HUES6 (cell line): ENCODE data around the gene NCK2.

Experiments used
- H3K27ac ChIP-seq: 2 replicates; pipeline ENCODE4 v1.7.0; 2013; ENCODE audit warnings: low read depth, mild to moderate bottlenecking, low read length, inconsistent platforms
- H3K27me3 ChIP-seq: 2 replicates; pipeline ENCODE4 v1.6.1; 2013; ENCODE audit warnings: low read length; ENCODE audit not compliant: control insufficient read depth, insufficient read depth
- H3K36me3 ChIP-seq: 2 replicates; pipeline ENCODE4 v1.6.1; 2013; ENCODE audit warnings: low read length; ENCODE audit not compliant: control insufficient read depth, insufficient read depth
- H3K4me1 ChIP-seq: 2 replicates; pipeline ENCODE4 v1.6.1; 2013; ENCODE audit warnings: low read length; ENCODE audit not compliant: control insufficient read depth, insufficient read depth
- H3K4me3 ChIP-seq: 2 replicates; pipeline ENCODE4 v1.5.1; 2013; ENCODE audit warnings: low read depth, low read length
- H3K9ac ChIP-seq: one replicate; pipeline ENCODE4 v1.6.1; 2013; ENCODE audit warnings: mild to moderate bottlenecking, low read length
- H3K9me3 ChIP-seq: 2 replicates; pipeline ENCODE4 v1.6.1; 2013; ENCODE audit warnings: low read depth, low read length; ENCODE audit not compliant: control insufficient read depth, insufficient read depth

The NCK2 gene

DNA sequence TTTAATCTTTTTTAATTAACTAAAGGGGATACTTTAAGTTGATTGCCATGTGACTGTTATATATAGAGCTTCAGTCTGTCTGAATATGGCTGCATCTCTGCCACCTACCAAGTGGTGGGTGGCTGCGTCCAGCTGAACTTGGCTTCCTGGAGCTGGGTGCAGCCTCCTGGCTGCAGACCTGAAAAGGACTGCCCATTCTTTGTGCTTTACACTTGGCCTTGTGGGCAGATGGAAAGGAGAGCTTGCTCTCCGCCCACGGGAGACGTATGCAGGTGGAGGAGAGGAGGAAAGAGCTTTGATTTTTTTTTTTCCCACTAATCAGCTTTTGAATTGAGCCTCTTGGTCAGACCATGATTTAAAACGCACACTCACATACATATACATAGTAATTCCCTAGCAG, 34.7 kb downstream of the NCK2 start:
- Histone ChIP-seq H3K9ac (no peak overlapping the region), H3K4me1 (peaks cover 9% of the 10 kb centered on the region; the same call in 1 of the 2 replicates), H3K27me3 (no peaks in the 10 kb centered on the region), H3K27ac (no peak overlapping the region), H3K36me3 (no peaks in the 10 kb centered on the region), H3K9me3 (no peaks in the 10 kb centered on the region), H3K4me3 (no peak overlapping the region)

DNA sequence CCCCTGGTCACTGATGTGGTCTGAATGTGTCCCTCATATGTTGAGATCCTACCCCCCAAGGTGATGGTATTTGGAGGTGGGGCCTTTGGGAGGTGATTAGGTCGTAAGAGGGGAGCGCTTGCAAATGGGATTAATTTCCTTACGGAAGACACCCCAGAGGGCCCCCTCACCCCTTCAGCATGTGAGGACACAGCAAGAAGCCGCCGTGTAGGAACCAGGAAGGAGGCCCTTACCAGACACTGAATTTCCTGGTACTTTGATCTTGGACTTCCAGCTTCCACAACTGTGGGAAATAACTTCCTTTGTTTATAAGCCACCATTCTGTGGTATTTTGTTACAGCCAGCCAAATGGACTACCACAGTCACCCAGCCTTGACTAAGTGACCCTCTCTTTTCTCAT, 35.9 kb downstream of the NCK2 start:
- Histone ChIP-seq H3K36me3 (no peaks in the 10 kb centered on the region), H3K9ac (no peak overlapping the region), H3K4me1 (peaks cover 12% of the 10 kb centered on the region; the same call in 1 of the 2 replicates), H3K27me3 (no peaks in the 10 kb centered on the region), H3K4me3 (no peak overlapping the region), H3K27ac (no peak overlapping the region), H3K9me3 (no peaks in the 10 kb centered on the region)

DNA sequence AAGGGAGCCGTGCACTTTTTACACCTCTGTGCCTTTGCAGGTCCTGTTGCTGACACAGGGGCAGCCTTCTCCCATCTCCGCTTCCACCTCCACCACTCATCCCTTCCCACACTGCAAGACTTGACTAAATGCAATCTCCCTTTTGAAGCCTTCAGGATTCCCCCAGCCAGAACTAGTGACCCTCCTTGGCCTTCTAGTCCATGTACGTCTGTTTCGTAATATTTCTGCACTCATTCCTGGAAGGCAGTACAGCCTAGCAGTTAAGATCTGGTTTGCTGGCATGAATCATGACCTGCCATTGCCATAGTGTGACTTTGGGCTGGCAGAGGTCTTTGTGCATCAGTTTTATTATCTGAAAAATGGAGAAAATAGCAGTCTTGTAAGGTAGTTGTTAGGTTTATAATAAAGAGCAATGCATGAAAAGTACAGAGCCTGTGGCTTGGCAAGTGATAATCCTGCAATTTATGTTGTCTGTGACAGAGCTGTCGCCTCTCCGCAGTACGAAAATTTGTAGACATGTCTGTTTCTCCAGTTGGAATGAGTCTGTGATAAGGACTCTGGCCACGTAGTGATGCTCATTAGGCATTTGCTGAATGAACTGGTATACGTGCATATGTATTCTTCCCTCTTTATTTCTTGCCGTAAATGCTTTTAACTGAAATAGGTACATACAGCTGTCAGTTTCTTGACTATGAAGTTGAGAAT, 36.7 kb downstream of the NCK2 start:
- Histone ChIP-seq H3K9ac (no peak overlapping the region), H3K4me3 (no peak overlapping the region), H3K4me1 (peaks cover 15% of the 10 kb centered on the region; the same call in 1 of the 2 replicates), H3K9me3 (no peaks in the 10 kb centered on the region), H3K36me3 (no peaks in the 10 kb centered on the region), H3K27me3 (no peaks in the 10 kb centered on the region), H3K27ac (no peak overlapping the region)

DNA sequence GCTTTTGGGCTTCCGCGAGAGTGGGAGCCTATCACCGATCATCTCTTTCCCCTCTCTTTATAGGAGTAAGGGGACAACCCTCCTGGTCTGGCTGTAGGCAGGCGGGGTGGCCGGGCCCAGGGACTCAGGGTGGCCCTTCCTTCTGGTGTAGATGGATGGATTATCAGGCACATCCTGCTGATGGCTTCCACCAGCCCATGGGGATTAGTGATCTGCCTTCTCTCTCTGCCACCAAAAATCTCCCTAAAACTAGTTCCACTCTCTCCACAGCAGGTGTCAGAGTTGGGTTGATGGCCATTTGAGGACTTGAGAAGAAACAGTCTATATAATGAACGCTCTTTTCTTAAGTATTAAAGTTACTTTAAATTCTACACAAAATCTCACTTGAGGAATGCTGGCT, 37.4 kb downstream of the NCK2 start:
- no peak overlapping the region for H3K9ac ChIP-seq
- no peaks in the 10 kb centered on the region for H3K9me3 ChIP-seq
- peaks cover 16% of the 10 kb centered on the region; the same call in 1 of the 2 replicates for H3K4me1 ChIP-seq
- H3K4me3 ChIP-seq = no peak overlapping the region
- no peaks in the 10 kb centered on the region for H3K27me3 ChIP-seq
- no peak overlapping the region for H3K27ac ChIP-seq
- no peaks in the 10 kb centered on the region for H3K36me3 ChIP-seq

DNA sequence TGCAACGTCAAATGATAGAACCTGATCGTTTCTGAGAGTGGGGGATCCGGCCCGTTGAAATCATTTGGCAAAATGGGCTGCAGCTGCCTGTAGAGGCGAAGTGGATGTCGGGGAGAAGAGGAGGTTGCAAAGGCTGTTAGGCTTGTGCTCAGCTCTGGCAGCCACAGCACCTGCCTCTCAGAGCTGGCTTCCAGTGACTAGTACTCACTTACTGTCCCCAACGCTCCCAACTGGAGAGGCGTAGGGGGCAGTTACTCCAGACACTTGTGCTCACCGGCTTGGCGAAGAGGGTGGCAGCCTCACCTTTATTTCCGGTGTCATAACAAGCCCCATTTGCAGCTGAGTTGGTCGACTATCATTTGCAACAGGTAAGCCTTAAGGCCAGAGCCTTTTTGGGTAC, 37.9 kb downstream of the NCK2 start:
- Histone ChIP-seq H3K27ac (no peak overlapping the region), H3K4me1 (peaks cover 14% of the 10 kb centered on the region; the same call in 1 of the 2 replicates), H3K4me3 (no peak overlapping the region), H3K9me3 (no peaks in the 10 kb centered on the region), H3K36me3 (no peaks in the 10 kb centered on the region), H3K27me3 (no peaks in the 10 kb centered on the region), H3K9ac (no peak overlapping the region)

DNA sequence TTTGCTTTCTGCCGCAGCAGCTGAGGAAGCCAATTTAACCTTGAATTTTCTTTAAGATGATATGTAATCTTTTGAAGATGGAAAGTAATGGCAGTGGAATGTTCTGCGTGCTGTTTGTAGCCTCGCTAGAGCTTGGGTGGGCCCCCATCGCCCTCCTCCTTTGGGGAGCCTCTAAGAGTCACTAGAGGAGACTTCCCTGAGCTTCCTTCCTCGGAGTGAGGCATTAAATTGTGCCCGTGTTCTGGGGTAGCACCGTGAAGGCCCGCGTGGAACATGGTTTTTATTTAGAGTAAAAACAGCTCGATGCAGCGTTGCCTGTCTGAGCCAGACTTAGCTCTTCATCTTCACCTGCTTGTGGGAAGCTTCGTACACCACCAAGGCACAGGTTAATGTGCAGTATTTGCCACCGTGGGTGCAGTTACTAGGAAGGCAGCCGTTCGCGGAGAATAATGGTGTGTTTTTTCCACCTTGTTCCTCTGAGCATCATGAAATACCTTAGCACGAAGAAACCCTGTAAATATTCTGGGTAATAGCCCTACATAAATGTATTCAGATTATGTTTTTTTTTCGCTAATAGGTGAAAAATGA, 38.5 kb downstream of the NCK2 start:
- H3K9ac ChIP-seq = no peak overlapping the region
- peaks cover 12% of the 10 kb centered on the region; the same call in 1 of the 2 replicates for H3K4me1 ChIP-seq
- no peak overlapping the region for H3K27ac ChIP-seq
- H3K27me3 ChIP-seq = no peaks in the 10 kb centered on the region
- no peaks in the 10 kb centered on the region for H3K36me3 ChIP-seq
- H3K9me3 ChIP-seq = no peaks in the 10 kb centered on the region
- no peak overlapping the region for H3K4me3 ChIP-seq

DNA sequence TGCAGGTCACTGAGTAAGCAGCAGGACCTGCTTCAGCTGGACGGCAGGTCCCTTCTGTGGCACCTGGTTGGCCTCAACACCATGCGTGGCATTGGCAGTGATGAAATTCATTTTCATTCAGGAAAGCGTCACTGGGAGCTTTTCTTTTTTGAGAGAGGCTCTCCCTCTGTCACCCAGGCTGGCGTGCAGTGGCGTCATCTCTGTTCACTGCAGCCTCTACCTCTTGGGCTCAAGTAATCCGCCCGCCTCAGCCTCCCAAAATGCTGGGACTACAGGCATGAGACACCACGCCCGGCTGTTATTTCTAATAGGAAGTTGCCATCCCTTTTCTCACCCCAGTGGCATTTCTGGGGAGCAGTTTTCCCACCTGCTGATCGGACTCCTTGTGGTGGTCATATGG, 39.3 kb downstream of the NCK2 start:
- H3K4me3 ChIP-seq = no peak overlapping the region
- no peaks in the 10 kb centered on the region for H3K36me3 ChIP-seq
- H3K9me3 ChIP-seq = no peaks in the 10 kb centered on the region
- H3K27ac ChIP-seq = no peak overlapping the region
- H3K4me1 ChIP-seq = peaks cover 16% of the 10 kb centered on the region
- no peaks in the 10 kb centered on the region for H3K27me3 ChIP-seq
- H3K9ac ChIP-seq = no peak overlapping the region

DNA sequence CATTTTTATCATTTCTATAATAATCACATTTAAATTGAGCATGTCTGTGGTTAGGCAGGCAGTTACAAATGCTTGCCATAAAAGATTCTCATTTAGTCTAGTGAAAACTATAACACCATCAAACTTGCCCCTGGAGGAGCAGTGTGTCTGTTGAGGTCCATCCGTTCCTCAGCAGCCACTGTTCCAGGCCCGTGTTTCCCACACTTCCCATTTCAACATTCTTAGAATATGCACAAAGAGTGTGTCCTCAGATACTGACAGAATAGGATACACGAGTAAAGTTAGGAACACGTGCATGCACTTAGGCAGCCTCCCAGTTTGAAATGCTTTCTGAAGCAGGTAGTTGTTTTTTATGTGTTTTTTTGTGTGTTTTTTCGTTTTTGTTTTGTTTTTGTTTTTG, 39.9 kb downstream of the NCK2 start:
- Histone ChIP-seq H3K9me3 (no peaks in the 10 kb centered on the region), H3K4me1 (peaks cover 20% of the 10 kb centered on the region), H3K4me3 (no peak overlapping the region), H3K9ac (no peak overlapping the region), H3K36me3 (no peaks in the 10 kb centered on the region), H3K27me3 (no peaks in the 10 kb centered on the region), H3K27ac (no peak overlapping the region)

DNA sequence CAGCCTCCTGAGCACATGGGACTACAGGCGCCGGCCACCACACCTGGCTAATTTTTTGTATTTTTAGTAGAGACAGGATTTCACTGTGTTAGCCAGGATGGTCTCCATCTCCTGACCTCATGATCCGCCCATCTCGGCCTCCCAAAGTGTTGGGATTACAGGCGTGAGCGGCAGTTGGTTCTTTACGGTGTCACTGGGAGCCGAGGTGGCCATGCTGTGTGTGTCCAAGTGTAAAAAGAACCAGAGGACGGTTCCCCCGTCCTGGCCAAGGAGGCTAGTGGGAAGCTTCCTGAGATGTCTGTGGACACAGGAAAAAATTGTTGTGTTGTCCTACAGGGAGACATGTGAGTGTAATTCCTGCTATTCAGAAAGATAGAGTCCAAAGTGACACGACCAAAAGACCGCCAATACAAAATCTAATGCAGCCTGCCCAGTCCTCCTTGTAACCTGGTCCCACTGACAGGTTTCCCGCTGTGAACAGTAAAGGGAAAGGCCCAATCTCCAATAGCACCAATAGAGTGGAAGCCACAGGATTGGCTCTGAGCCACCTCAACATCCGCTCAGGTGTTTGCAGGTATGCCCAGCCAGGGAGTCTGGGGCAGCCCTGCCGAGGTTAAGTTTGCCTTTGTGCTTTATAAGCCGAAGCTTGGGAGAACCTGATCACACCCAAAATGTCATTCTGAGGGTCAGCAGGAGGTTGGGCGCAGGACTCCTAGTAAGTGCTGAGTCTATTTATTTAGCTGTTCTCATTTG, 40.6 kb downstream of the NCK2 start:
- Histone ChIP-seq H3K36me3 (no peaks in the 10 kb centered on the region), H3K27me3 (no peaks in the 10 kb centered on the region), H3K4me1 (peaks cover 26% of the 10 kb centered on the region), H3K27ac (no peak overlapping the region), H3K9ac (no peak overlapping the region), H3K4me3 (no peak overlapping the region), H3K9me3 (no peaks in the 10 kb centered on the region)

DNA sequence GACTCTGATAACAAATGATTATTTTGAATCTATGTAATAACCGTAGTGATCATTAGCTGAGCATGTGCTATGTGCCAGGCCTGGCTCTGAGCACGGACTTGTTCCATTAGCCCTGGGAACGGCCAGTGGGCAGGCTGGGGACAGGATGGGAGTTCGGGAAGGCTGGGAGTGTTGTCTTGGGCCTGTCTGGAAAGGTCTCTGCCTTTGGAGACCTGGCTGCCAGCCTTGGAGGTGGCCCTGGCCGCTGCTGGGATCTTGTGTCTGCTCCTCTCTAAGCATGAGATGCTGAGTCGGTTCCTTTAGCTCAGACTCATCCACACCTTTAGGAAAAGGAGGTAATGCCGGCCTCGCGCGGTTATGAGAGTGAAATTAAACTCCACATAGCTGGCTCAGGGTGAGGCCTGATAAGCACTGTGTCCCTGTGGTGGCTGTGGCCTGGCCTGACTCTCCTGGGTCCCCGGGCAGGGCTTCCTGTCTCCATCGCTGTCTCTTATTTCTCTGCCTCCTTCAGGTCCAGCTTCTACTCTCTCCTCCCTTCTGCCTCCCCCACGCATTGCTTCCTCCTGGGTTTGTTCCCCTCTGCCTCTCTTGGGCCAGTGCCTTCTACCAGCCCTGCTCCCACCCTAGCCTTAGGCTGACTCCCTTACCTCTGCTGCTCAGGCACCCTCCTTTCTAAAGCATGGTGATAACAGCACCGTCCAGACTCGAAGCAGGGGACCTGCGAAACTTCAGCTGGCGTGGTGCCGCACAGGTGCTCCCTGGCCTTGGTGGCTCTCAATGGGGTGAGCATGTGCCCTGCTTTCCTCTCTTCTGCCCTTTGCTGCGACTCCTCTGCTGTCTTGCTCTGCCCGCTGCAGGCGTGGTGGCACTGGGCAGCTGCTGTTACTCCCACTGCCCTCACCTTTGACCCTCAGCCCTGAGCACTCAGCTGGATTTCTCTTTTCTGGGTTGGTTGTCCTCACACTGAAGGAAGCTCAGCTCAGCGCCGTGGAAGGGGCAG, 41.8 kb downstream of the NCK2 start:
- Histone ChIP-seq H3K4me3 (no peak overlapping the region), H3K27me3 (no peaks in the 10 kb centered on the region), H3K4me1 (peaks cover 26% of the 10 kb centered on the region), H3K27ac (no peak overlapping the region), H3K9ac (no peak overlapping the region), H3K9me3 (no peaks in the 10 kb centered on the region), H3K36me3 (no peaks in the 10 kb centered on the region)
